Spleen (tissue), 7 donors: Measurements from ENCODE around the gene ARNT2.

ENCODE experiments used
- CTCF ChIP-seq, 11 experiments: fragments of 200-600 bp in 7 of 11; fragments of 450-650 bp in 4 of 11; sonication (generic) in 4 of 11; IDR thresholded peaks in 8 of 11; conservative IDR thresholded peaks in 3 of 11; 1 replicate in 7 of 11; 2 replicates in 4 of 11; pipeline versions ENCODE4 v1.4.0 to v1.8.0; 2016 to 2021; ENCODE audit warnings: antibody characterized with exemption in 11 of 11, inconsistent platforms in 4 of 11, mild to moderate bottlenecking in 1 of 11
- POLR2A ChIP-seq, 3 donors: fragments of 450-650 bp; IDR thresholded peaks; one replicate each; pipeline ENCODE4 v1.5.1; 2017; ENCODE audit warnings: antibody characterized with exemption in 3 of 3, mild to moderate bottlenecking in 1 of 3
- POLR2AphosphoS5 ChIP-seq, 3 donors: sonication (generic); formaldehyde crosslinking; IDR thresholded peaks; one replicate each; pipeline ENCODE4 v1.5.1; 2017; ENCODE audit warnings: antibody characterized with exemption in 3 of 3
- donor health status: DM: no; HTN: no; CAD: no; lungs with moderate emphysema.
- donor health status: DM: no; HTN: no; CAD: no.
- donor health status: DM: no; HTN: no; CAD: no.

- no peak for TF ChIP-seq CTCF (IDR thresholded peaks at IDR 0.05 in 8 of 11, conservative IDR thresholded peaks at IDR 0.05 in 3 of 11)
- TF ChIP-seq POLR2A (IDR thresholded peaks at IDR 0.05): no peak
- TF ChIP-seq POLR2AphosphoS5 (IDR thresholded peaks at IDR 0.05): no peak
Measured at GRCh38 chr15:80367094-80367493, 37.1 kb upstream of the ARNT2 start.
